ENCODE measurements around the gene ANK3.

DNA sequence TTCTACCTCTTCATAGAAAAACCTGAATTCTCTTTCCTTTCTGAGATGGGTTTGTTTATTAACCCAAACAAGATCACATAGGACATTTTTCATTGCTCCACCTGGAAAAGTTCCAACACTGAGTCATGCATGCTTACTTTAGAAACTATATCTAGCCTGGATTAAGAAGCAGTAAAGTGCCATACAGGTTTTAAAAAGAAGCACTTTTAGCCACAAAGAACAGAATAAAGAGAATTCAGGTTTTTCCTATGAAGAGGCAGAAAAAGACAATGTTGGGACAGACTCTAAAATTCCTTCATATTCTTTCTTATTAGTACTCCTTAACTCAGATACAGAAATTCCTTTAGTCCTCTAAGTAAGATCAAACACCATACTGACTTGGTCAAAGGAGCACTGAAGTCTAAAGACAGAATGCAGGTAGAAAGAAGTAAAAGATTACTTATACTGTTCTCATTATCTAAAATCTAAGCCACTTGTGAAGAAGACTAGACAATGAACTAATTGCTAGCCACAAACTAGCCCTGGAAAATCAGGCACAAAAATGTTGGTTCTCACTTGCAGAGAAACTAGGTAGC is 241.3 kb downstream of the ANK3 start:
- TF ChIP-seq CTCF (IDR thresholded peaks at IDR 0.05 in 8 of 11, conservative IDR thresholded peaks at IDR 0.05 in 3 of 11) (no peak), POLR2A (IDR thresholded peaks at IDR 0.05) (no peak)

Data from spleen (tissue), 7 donors.